Mucosa of stomach (tissue), 1 donor: ENCODE measurements around the gene VAMP1.
"Not testable (repeated sequence)": the region's sequence is repeated elsewhere in the genome, so short reads cannot be mapped to it uniquely, and the experiment has no call there.

Experiments
- H3K27me3 ChIP-seq: one replicate; pipeline ENCODE4 v1.7.0; 2013; ENCODE audit warnings: mild to moderate bottlenecking, low read length; ENCODE audit not compliant: control insufficient read depth, insufficient read depth
- H3K36me3 ChIP-seq: one replicate; pipeline ENCODE4 v1.7.0; 2013; ENCODE audit warnings: low read length; ENCODE audit not compliant: control insufficient read depth, insufficient read depth
- H3K4me1 ChIP-seq: one replicate; pipeline ENCODE4 v1.7.0; 2013; ENCODE audit warnings: mild to moderate bottlenecking, low read length; ENCODE audit not compliant: control insufficient read depth, insufficient read depth
- H3K4me3 ChIP-seq: one replicate; pipeline ENCODE4 v1.7.0; 2013; ENCODE audit warnings: low read length
- H3K9ac ChIP-seq: one replicate; pipeline ENCODE4 v1.7.0; 2013; ENCODE audit warnings: mild to moderate bottlenecking, low read length, moderate library complexity
- H3K9me3 ChIP-seq: one replicate; pipeline ENCODE4 v1.7.0; 2013; ENCODE audit warnings: mild to moderate bottlenecking, low read length, moderate library complexity; ENCODE audit not compliant: control insufficient read depth
- donor health status: Pancreatic carcinoma.

Gene VAMP1

DNA sequence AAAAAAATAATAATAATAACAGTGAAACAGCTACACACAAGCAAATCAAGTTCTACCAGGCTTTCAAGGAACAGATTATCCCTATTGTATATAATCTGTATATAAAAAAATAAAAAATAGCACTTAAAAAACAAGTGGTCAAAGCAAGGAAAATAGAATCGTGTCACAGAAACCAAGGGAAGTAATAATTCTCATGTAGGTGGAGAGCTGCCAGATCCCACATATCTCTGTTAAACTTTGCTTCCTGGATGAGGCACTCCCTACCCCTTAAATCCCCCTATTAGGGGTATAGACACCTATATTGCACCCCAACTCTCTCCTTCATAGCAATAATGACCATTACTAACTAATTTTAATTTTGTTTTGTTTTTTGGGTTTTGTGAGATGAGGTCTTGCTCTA lies 30.1 kb downstream of the VAMP1 start:
- Histone ChIP-seq H3K4me3 (no peak overlapping the region), H3K36me3 (no peaks in the 10 kb centered on the region), H3K9ac (no peak overlapping the region), H3K4me1 (no peaks in the 10 kb centered on the region), H3K9me3 (no peaks in the 10 kb centered on the region), H3K27me3 (no peaks in the 10 kb centered on the region)

DNA sequence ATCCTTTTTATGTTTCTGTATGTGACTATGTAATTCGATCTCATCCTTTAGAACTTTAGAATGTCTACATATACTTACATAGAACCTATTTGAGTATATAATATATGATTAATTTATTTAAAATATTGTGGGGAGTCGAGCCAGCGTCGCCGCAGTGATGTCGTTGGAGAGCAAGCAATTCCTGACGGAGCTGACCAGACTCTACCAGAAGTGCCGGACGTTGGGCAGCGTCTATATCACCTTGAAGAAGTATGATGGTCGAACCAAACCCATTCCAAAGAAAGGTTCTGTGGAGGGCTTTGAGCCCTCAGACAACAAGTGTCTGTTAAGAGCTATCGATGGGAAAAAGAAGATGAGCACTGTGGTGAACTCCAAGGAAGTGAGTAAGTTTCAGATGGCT lies 32.1 kb downstream of the VAMP1 start:
- Histone ChIP-seq H3K9me3 (no peaks in the 10 kb centered on the region), H3K4me1 (no peaks in the 10 kb centered on the region), H3K36me3 (no peaks in the 10 kb centered on the region), H3K4me3 (no peak overlapping the region), H3K27me3 (no peaks in the 10 kb centered on the region), H3K9ac (no peak overlapping the region)

- no peaks in the 10 kb centered on the region for H3K27me3 ChIP-seq
Observed at GRCh38 chr12:6437586-6437985, 32.9 kb downstream of the VAMP1 start.

GRCh38 chr12:6435961-6436715 lies 34.3 kb downstream of the VAMP1 start:
- H3K9ac ChIP-seq = no peak overlapping the region
- H3K4me3 ChIP-seq = no peak overlapping the region
- no peaks in the 10 kb centered on the region for H3K9me3 ChIP-seq
- no peaks in the 10 kb centered on the region for H3K27me3 ChIP-seq
- H3K36me3 ChIP-seq = no peaks in the 10 kb centered on the region
- peaks cover 3% of the 10 kb centered on the region for H3K4me1 ChIP-seq

More at GRCh38 chr12:6437586-6437985, 32.9 kb downstream of the VAMP1 start:
- H3K9ac ChIP-seq = no peak overlapping the region
- no peak overlapping the region for H3K4me3 ChIP-seq
- H3K4me1 ChIP-seq = no peaks in the 10 kb centered on the region
- H3K36me3 ChIP-seq = no peaks in the 10 kb centered on the region
- no peaks in the 10 kb centered on the region for H3K9me3 ChIP-seq

DNA sequence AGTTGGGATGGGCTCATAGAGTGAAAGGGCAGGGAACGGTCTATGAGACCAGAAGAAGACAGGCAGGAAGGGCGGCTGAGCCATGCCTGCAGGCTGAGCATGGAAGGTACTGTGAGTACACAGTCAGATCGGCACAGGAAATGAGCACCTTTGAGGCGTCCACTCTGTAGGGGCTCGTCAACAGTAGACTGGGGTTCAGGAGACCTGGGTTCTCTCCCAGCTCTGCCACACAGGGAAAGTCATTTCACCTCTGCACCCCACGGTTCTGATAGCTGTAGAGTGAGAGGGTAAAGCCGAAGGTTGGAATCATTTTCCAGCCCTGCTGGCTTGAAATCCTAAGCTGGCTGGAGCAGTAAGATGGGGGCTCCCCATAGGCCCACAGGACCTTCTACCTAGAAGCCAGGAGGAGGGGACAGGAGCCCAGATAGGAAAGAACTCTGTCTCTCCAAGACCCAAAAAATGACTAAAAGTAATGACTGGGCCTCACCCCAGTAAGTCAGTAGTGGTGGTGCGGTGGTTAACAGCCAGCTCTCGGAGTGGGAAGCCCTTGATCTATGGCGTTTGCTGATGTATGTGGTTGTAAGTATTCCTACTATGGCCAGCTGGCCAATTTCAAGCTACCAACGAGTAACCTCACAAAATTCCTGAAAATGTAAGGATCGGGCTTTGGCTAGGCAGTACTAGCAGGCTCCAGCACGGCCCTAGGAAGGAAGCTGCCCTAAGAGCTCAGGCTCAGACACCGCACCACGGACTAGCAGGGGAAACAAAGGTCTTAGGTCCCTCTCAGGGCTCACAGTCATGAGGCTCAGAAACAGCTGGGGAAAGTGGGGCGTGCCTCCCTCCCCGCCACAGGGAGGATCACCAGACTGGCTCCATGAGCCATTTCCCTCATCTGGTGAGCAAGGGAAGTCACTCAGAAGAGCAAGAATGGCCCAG lies 36.0 kb downstream of the VAMP1 start:
- Histone ChIP-seq H3K36me3 (no peaks in the 10 kb centered on the region), H3K4me1 (peaks cover 14% of the 10 kb centered on the region), H3K9me3 (no peaks in the 10 kb centered on the region), H3K9ac (no peak overlapping the region), H3K4me3 (no peak overlapping the region), H3K27me3 (no peaks in the 10 kb centered on the region)

GRCh38 chr12:6432991-6433390 lies 37.5 kb downstream of the VAMP1 start:
- peaks cover 14% of the 10 kb centered on the region for H3K4me1 ChIP-seq
- H3K4me3 ChIP-seq = no peak overlapping the region
- no peaks in the 10 kb centered on the region for H3K9me3 ChIP-seq
- H3K36me3 ChIP-seq = no peaks in the 10 kb centered on the region
- no peaks in the 10 kb centered on the region for H3K27me3 ChIP-seq
- H3K9ac ChIP-seq = no peak overlapping the region

DNA sequence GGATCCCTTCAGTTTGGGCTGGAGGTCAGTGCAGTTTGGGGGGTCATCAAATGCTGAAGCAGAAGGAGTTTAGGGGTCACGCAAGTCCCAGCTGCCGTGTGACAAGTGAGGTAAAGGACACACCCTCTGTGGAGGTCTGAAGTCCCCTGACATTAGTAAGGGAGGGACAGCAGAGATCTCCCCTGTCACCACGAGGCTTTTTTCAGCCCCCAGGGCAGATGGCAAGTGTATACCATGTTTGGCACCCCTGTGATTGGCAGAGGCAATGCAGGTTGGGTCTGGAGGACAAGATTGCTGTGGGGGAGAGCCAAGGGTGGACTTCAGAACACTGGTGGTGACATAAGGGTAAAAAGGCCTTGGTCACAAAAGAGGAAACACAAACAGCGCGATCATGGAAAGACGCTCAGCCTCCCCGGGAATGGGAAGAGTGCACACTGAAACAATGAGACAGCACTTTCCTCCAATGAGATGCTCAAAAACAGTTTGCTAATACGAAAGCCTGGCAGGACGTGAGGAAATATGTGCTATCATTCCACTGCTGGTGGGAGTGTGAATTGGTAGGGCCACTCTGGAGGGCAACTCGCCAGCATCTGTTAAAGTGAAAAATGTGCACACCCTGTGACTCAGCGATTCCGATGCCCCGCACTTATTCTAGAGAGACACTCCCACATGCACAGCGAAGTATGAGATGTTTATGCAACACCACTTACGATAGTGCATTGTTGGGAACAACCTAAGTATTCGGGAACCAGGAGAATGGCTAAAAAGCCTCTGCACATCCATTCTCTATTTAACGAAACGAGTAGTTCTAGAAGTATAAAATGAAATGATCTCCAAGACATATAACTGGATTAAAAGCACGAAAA lies 40.1 kb downstream of the VAMP1 start:
- Histone ChIP-seq H3K4me1 (peaks cover 14% of the 10 kb centered on the region), H3K4me3 (no peak overlapping the region), H3K36me3 (no peaks in the 10 kb centered on the region), H3K9ac (peak overlapping the region; percentile 50), H3K27me3 (no peaks in the 10 kb centered on the region), H3K9me3 (no peaks in the 10 kb centered on the region)

DNA sequence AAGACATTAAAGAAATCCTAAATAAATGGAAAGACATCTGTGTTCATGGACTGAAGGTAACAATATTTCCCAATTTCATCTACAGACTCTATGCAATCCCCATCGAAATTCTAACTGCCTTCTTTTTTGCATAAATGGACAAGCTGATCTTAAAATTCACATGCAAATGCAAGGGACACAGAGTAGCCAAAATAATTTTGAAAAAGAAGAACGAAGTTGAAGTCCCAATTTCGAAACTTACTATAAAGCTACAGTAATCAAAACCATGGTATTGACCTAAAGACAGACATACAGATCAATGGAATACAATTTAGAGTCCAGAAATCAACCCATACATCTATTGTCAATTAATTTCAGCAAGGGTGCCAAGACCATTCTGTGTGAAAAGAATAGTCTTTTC lies 42.2 kb downstream of the VAMP1 start:
- Histone ChIP-seq H3K9ac (no peak overlapping the region), H3K4me3 (no peak overlapping the region), H3K4me1 (peaks cover 22% of the 10 kb centered on the region)

DNA sequence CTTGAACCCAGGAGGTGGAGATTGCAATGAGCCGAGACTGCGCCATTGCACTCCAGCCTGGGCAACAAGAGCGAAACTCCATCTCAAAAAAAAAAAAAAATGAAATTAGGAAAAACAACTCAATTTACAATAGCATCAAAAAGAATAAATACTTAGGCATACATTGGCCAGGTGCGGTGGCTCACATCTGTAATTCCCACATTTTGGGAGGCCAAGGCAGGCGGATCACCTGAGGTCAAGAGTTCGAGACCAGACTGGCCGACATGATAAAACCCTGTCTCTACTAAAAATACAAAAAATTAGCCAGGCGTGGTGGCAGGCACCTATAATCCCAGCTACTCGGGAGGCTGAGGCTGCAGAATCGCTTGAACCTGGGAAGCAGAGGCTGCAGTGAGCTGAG lies 42.7 kb downstream of the VAMP1 start:
- H3K4me1 ChIP-seq = peaks cover 24% of the 10 kb centered on the region

More for the DNA sequence above, 42.2 kb downstream of the VAMP1 start:
- H3K9me3 ChIP-seq = no peaks in the 10 kb centered on the region
- no peaks in the 10 kb centered on the region for H3K36me3 ChIP-seq
- no peaks in the 10 kb centered on the region for H3K27me3 ChIP-seq

GRCh38 chr12:6426882-6427671 lies 43.4 kb downstream of the VAMP1 start:
- no peaks in the 10 kb centered on the region for H3K27me3 ChIP-seq
- peaks cover 24% of the 10 kb centered on the region for H3K4me1 ChIP-seq
- no peak overlapping the region for H3K4me3 ChIP-seq
- no peaks in the 10 kb centered on the region for H3K9me3 ChIP-seq
- no peak overlapping the region for H3K9ac ChIP-seq
- H3K36me3 ChIP-seq = no peaks in the 10 kb centered on the region

More for the DNA sequence above, 42.7 kb downstream of the VAMP1 start:
- not testable (repeated sequence) for H3K36me3 ChIP-seq, H3K9me3 ChIP-seq, H3K27me3 ChIP-seq, H3K9ac ChIP-seq, H3K4me3 ChIP-seq
